ENCODE measurements around the gene NCCRP1.

DNA sequence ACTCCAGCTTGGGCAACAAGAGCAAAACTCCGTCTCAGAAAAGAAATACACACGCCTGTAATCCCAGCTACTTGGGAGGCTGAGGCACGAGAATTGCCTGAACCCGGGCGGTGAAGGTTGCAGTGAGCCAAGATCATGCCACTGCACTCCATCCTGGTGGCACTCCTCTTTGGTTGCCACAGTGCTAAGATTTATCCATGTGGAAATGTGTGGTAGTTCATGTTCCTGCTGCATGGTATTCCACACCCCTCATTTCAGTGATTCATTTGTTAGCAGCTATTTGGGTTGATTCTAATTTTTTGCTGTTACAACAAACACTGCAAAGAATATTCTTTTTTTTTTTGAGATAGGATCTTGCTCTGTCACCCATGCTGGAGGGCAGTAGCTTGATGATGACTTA lies 35.9 kb downstream of the NCCRP1 start:
- TF ChIP-seq EP300 (IDR thresholded peaks at IDR 0.05) = no peak
- TF ChIP-seq, protein P1, sequence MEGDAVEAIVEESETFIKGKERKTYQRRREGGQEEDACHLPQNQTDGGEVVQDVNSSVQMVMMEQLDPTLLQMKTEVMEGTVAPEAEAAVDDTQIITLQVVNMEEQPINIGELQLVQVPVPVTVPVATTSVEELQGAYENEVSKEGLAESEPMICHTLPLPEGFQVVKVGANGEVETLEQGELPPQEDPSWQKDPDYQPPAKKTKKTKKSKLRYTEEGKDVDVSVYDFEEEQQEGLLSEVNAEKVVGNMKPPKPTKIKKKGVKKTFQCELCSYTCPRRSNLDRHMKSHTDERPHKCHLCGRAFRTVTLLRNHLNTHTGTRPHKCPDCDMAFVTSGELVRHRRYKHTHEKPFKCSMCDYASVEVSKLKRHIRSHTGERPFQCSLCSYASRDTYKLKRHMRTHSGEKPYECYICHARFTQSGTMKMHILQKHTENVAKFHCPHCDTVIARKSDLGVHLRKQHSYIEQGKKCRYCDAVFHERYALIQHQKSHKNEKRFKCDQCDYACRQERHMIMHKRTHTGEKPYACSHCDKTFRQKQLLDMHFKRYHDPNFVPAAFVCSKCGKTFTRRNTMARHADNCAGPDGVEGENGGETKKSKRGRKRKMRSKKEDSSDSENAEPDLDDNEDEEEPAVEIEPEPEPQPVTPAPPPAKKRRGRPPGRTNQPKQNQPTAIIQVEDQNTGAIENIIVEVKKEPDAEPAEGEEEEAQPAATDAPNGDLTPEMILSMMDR (IDR thresholded peaks at IDR 0.05) = no peak
